Medulla oblongata (tissue), 1 donor: ENCODE measurements around the gene OR2B6.
"Not testable (repeated sequence)": the region's sequence is repeated elsewhere in the genome, so short reads cannot be mapped to it uniquely, and the experiment has no call there.

ENCODE experiments used
- DNase-seq: peaks from one replicate; pipeline ENCODE4 v3.0.0-alpha.2; 2015; ENCODE audit errors: extremely low spot score

The OR2B6 gene

GRCh38 chr6:27956941-27957340 is at the start of gene OR2B6:
OR2B6 (plus strand) TSS chr6:27957241; CDS start chr6:27957241, 0 bp downstream.
- no peak for DNase-seq

DNA sequence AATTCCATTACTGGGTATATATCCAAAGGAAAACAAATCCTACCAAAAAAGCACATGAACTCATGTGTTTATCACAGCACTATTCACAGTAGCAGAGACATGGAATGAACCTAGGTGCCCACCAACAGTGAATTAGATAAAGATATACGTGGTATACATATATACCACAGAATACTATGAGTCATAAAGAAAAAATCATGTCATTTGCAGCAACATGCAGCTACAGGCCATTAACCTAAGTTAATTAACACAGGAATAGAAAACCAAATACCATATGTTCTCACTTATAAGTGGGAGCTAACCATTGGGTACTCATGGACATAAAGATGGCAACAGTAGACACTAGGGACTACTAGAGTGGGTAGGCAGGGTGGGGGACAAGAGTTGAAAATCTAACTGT is 49.0 kb upstream of the OR2B6 start:
- no peak for DNase-seq

DNA sequence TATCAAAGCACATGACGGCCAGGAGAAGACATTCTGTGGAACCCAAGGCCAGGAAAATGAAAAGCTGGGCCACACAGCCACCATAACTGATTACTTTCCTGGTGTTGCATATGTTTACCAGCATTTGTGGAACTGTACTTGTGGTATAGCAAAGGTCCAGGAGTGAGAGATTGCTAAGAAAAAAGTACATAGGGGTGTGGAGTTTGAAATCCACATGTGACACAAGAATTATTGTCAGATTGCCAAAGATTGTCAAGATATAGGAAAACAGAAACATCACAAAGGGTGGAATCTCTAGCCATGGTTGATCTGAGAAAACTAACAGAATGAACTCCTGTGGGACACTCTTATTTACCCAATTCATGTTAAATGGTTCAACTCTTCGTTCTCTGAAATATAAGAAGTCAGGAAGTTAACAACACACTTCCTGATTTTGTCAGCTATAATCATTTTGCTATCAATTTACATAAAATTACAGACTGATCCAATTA is 45.0 kb upstream of the OR2B6 start, which contains the start of gene OR2B2:
Gene OR2B2 (minus strand): TSS at position 441 of the 491 bp plus-strand sequence. CDS start 77 bp downstream, at position 364.
- no peak for DNase-seq

DNA sequence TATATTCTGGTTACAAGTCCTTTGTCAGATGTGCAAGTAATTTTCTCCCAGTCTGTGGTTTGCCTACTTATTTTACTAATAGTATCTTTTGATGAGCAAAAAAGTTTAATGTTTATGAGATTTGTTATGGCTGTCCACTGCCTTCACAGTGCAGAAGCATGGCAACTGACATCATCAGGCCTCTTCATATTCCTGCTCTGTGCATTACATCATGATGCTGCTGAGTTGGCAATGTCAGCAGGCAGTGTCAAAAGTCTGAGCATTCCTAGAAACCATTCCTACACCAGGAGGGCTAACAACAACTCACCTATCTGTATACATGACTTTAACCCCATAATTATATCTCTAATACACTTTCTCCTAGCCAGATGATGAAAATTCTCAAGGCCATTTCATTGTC is 34.1 kb upstream of the OR2B6 start:
- no peak for DNase-seq

GRCh38 chr6:27924179-27924578 is 32.9 kb upstream of the OR2B6 start:
- no peak for DNase-seq

GRCh38 chr6:27928041-27928440 is 29.0 kb upstream of the OR2B6 start:
- not testable (repeated sequence) for DNase-seq

- not testable (repeated sequence) for DNase-seq
These were observed 27.1 kb upstream of the OR2B6 start for GRCh38 chr6:27929930-27930329.

DNA sequence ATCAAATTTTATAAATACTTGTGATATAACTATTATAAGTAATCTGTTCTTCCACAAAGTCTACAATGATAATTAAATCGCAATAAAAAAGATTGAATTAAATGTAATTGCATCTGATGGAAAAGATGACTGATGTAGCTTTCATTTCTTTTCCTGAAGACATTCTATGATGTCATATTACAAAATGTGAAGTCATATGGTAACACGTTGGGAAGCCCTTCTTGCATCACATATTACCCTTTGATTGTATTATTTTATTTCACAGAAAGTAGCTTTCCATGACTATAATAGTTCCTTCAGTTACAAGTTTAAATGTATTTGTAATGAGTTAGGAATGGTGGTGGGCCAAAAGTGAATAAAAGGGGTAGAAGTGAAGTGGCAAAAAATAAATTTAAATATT is 25.8 kb upstream of the OR2B6 start:
- DNase-seq: no peak

- DNase-seq: no peak
These were observed 16.3 kb upstream of the OR2B6 start for GRCh38 chr6:27940766-27941165.

- not testable (repeated sequence) for DNase-seq
These were observed 14.0 kb upstream of the OR2B6 start for GRCh38 chr6:27943072-27943471.

DNA sequence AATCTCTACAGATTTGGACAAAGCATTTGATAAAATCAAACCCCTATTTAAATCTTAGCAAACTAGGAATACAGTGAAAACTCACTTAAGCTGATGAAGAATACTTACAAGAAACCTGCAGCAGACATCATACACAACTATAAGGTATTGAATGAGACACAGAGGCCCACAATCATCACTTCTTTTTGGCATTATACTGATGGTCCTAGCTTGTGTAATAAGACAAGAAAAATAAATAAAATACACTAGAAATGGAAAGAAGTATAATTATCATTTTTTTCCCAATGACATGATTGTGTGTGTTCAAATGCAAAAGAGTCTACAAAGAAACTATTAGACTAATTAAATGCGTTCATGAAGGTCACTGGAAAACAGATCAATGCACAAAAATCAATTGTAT is 8.8 kb upstream of the OR2B6 start:
- DNase-seq: no peak

- no peak for DNase-seq
These were observed 6.0 kb upstream of the OR2B6 start for GRCh38 chr6:27951040-27951439.

DNA sequence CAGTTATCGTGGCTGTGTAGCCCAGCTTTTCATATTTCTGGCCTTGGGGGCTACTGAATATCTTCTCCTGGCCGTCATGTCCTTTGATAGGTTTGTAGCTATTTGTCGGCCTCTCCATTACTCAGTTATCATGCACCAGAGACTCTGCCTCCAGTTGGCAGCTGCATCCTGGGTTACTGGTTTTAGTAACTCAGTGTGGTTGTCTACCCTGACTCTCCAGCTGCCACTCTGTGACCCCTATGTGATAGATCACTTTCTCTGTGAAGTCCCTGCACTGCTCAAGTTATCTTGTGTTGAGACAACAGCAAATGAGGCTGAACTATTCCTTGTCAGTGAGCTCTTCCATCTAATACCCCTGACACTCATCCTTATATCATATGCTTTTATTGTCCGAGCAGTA is 475 bp downstream of the OR2B6 start:
- no peak for DNase-seq

GRCh38 chr6:27962506-27962905 is 5.5 kb downstream of the OR2B6 start:
- DNase-seq: no peak

GRCh38 chr6:27966044-27966443 is 9.0 kb downstream of the OR2B6 start:
- no peak for DNase-seq

- no peak for DNase-seq
These were observed 9.9 kb downstream of the OR2B6 start for GRCh38 chr6:27966816-27967426.

DNA sequence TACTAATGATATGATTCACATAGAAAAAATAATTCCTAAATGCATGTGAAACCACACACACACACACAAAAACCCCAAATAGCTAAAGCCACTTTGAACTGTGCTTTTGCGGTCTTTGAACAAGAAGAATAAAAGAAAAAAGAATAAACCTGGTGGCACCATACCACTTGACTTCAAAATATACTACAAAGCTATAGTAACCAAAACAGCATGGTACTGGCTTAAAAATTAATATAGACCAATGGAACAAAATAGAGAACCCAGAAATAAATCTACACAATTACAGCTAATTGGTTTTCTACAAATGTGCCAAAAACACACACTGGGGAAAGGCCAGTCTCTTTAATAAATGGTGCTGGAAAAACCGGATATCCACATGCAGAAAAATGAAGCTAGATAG is 13.4 kb downstream of the OR2B6 start:
- DNase-seq: no peak

GRCh38 chr6:27972750-27973149 is 15.7 kb downstream of the OR2B6 start:
- no peak for DNase-seq

GRCh38 chr6:27977387-27977786 is 20.3 kb downstream of the OR2B6 start:
- no peak for DNase-seq

DNA sequence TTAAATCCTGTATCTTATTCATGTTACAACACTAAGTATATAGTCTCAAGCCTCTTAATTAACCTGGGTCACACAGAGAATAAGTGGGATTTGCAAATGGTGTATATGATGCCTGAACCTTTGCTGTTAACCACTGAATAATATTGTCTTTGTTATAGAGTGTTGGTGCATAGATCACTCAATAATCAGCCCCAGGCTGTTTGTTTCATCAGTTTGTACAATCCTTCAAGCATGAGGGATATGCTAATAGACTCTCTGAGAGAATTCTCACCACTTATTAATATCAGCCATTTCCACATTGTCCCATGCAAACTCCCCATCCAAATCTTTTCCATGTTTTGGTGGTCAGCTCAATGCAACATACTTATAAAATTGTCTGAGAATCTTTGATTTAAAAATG is 21.7 kb downstream of the OR2B6 start:
- DNase-seq: no peak

GRCh38 chr6:27980111-27980510 is 23.1 kb downstream of the OR2B6 start:
- DNase-seq: no peak

DNA sequence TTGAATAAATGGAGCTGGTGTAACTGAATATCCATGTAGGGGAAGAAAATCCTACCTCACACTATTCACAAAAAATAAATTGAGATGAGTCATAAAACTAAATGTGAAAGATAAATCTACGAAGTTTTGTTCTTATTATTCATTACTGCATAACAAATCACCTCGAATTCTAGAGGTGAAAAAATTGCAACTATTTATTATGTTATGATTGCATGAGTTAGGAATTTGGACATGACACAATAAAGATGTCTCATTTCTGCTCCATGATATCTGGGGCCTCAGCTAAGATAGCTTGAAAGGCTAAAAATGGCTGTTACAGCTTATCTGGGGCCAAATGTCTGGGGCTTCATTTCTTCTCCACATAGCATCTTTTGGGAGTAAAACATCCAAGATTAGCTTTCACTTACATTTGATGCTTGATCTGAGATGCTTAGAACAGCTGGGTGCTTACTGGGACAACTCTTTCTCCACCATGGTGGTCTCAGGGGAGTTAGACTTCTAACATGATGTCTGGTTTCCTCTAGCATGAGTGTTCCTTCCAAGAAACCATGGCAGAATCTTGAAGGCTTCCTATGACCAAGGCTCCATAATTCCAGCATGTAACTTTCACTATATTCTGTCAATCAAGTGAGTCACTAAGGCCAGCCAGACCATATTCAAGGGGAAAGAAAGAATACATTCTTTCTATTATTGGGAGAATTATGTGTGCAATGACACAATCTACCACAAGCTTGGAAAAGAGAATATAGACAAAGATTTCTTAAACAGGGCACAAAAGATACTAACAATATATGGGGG is 30.1 kb downstream of the OR2B6 start:
- DNase-seq: no peak

GRCh38 chr6:27994616-27995015 is 37.6 kb downstream of the OR2B6 start:
- DNase-seq: no peak
